ENCODE data around the gene TP53RK. TPM values are rescaled to one million over a fixed set of nuclear protein-coding genes. Genes with fewer than 3 reads are reported as not detected.

Gene TP53RK
- total and polyA plus RNA-seq, 2 of the 13 experiments (the other 11 are each of a cell fraction or from before 2014, with no cell fraction given), result 12.9 to 25.5 TPM

- TF ChIP-seq HNF1A (IDR thresholded peaks at IDR 0.05; ENCODE audit: low read depth), result no peak
- peak; percentile 6; the same call in 1 of the 2 replicates for TF ChIP-seq HNF1A (CRISPR knock-in tag; IDR thresholded peaks at IDR 0.05; ENCODE audit: borderline replicate concordance)
- peak; percentile 82 for TF ChIP-seq ZNF18 (CRISPR knock-in tag; IDR thresholded peaks at IDR 0.05; ENCODE audit: insufficient replicate concordance)
- TF ChIP-seq ZBTB38 (CRISPR knock-in tag; IDR thresholded peaks at IDR 0.05), result peak; percentile 81
- TF ChIP-seq MED1 (CRISPR knock-in tag; IDR thresholded peaks at IDR 0.05), result 0 out of 2 replicates have a peak, but pooled peaks have one; percentile 9
- TF ChIP-seq THYN1 (CRISPR knock-in tag; IDR thresholded peaks at IDR 0.05; ENCODE audit: borderline replicate concordance, low read depth), result 0 out of 2 replicates have a peak, but pooled peaks have one; percentile 36
- 0 out of 2 replicates have a peak, but pooled peaks have one; percentile 5 for TF ChIP-seq NCOA5 (CRISPR knock-in tag; IDR thresholded peaks at IDR 0.05)
- no peak for TF ChIP-seq ARHGAP35 (CRISPR knock-in tag; IDR thresholded peaks at IDR 0.05; ENCODE audit: borderline replicate concordance)
- 0 out of 2 replicates have a peak, but pooled peaks have one; percentile 21 for TF ChIP-seq ZNF556 (CRISPR knock-in tag; IDR thresholded peaks at IDR 0.05; ENCODE audit: borderline replicate concordance)
- 0 out of 2 replicates have a peak, but pooled peaks have one; percentile 20 for TF ChIP-seq FOXP4 (CRISPR knock-in tag; IDR thresholded peaks at IDR 0.05)
- TF ChIP-seq HNRNPL (IDR thresholded peaks at IDR 0.05; ENCODE audit: low read depth, low read length), result peak; percentile 70; the same call in 1 of the 2 replicates
- TF ChIP-seq MAFG (CRISPR knock-in tag; IDR thresholded peaks at IDR 0.05), result no peak
- TF ChIP-seq ZNF30 (CRISPR knock-in tag; IDR thresholded peaks at IDR 0.05), result 0 out of 2 replicates have a peak, but pooled peaks have one; percentile 20
- TF ChIP-seq MAX (IDR thresholded peaks at IDR 0.05), result no peak
- TF ChIP-seq ZNF550 (CRISPR knock-in tag; IDR thresholded peaks at IDR 0.05; ENCODE audit: borderline replicate concordance), result 0 out of 2 replicates have a peak, but pooled peaks have one; percentile 42
- TF ChIP-seq PPARG (CRISPR knock-in tag; conservative IDR thresholded peaks at IDR 0.05), result no peak
- no peak for TF ChIP-seq ZSCAN22 (CRISPR knock-in tag; IDR thresholded peaks at IDR 0.05)
- no peak for TF ChIP-seq ZNF761 (CRISPR knock-in tag; conservative IDR thresholded peaks at IDR 0.05)
- TF ChIP-seq PHF20 (CRISPR knock-in tag; IDR thresholded peaks at IDR 0.05), result peak; percentile 0; the same call in 1 of the 2 replicates
Observed at GRCh38 chr20:46710153-46710913, 21.1 kb upstream of the TP53RK start (continued).

Data from HepG2 (cell line).